ENCODE results near the gene FAM187B.

Gene FAM187B

GRCh38 chr19:35267818-35268535 is 39.4 kb upstream of the FAM187B start:
- Histone ChIP-seq H3K27ac (ENCODE audit: low read length) (peak overlapping the region; percentile 91), H3K4me3 (ENCODE audit: low read depth in 1 of 2, low read length in 2 of 2) (peak overlapping the region; percentile 72 to 76), H3K36me3 (ENCODE audit: control insufficient read depth in 1 of 2, insufficient read depth in 2 of 2, low read length in 2 of 2) (peaks cover 11 to 27% of the 10 kb centered on the region in 2 donors), H3K27me3 (ENCODE audit: low read depth, low read length) (no peaks in the 10 kb centered on the region), H3K4me1 (ENCODE audit: control insufficient read depth in 1 of 2, insufficient read depth in 2 of 2, low read length in 2 of 2) (peaks cover 2 to 25% of the 10 kb centered on the region in 2 donors), H3K9me3 (ENCODE audit: control insufficient read depth in 1 of 2, low read length in 2 of 2) (no peaks in the 10 kb centered on the region)

GRCh38 chr19:35267353-35267817 is 38.8 kb upstream of the FAM187B start:
- peak overlapping the region; percentile 91 for H3K27ac ChIP-seq (ENCODE audit: low read length)
- peaks cover 11 to 21% of the 10 kb centered on the region in 2 donors for H3K36me3 ChIP-seq (ENCODE audit: control insufficient read depth in 1 of 2, insufficient read depth in 2 of 2, low read length in 2 of 2)
- no peaks in the 10 kb centered on the region for H3K9me3 ChIP-seq (ENCODE audit: control insufficient read depth in 1 of 2, low read length in 2 of 2)
- no peaks in the 10 kb centered on the region for H3K27me3 ChIP-seq (ENCODE audit: low read depth, low read length)
- H3K4me3 ChIP-seq (ENCODE audit: low read depth in 1 of 2, low read length in 2 of 2) = peak overlapping the region; percentile 72 to 76
- peaks cover 2 to 25% of the 10 kb centered on the region in 2 donors for H3K4me1 ChIP-seq (ENCODE audit: control insufficient read depth in 1 of 2, insufficient read depth in 2 of 2, low read length in 2 of 2)

GRCh38 chr19:35266520-35267352 is 38.2 kb upstream of the FAM187B start:
- Histone ChIP-seq H3K4me3 (ENCODE audit: low read depth in 1 of 2, low read length in 2 of 2) (peak overlapping the region; percentile 72 to 76), H3K9me3 (ENCODE audit: control insufficient read depth in 1 of 2, low read length in 2 of 2) (no peaks in the 10 kb centered on the region), H3K36me3 (ENCODE audit: control insufficient read depth in 1 of 2, insufficient read depth in 2 of 2, low read length in 2 of 2) (peaks cover 11 to 15% of the 10 kb centered on the region in 2 donors), H3K27me3 (ENCODE audit: low read depth, low read length) (no peaks in the 10 kb centered on the region), H3K4me1 (ENCODE audit: control insufficient read depth in 1 of 2, insufficient read depth in 2 of 2, low read length in 2 of 2) (peaks cover 2 to 25% of the 10 kb centered on the region in 2 donors), H3K27ac (ENCODE audit: low read length) (peak overlapping the region; percentile 91)

GRCh38 chr19:35265900-35266519 is 37.5 kb upstream of the FAM187B start:
- Histone ChIP-seq H3K27me3 (ENCODE audit: low read depth, low read length) (no peaks in the 10 kb centered on the region), H3K9me3 (ENCODE audit: control insufficient read depth in 1 of 2, low read length in 2 of 2) (no peaks in the 10 kb centered on the region), H3K27ac (ENCODE audit: low read length) (no peak overlapping the region), H3K4me1 (ENCODE audit: control insufficient read depth in 1 of 2, insufficient read depth in 2 of 2, low read length in 2 of 2) (peaks cover 2 to 25% of the 10 kb centered on the region in 2 donors), H3K4me3 (ENCODE audit: low read depth in 1 of 2, low read length in 2 of 2) (no peak overlapping the region), H3K36me3 (ENCODE audit: control insufficient read depth in 1 of 2, insufficient read depth in 2 of 2, low read length in 2 of 2) (peaks cover 4 to 8% of the 10 kb centered on the region in 2 donors)

DNA sequence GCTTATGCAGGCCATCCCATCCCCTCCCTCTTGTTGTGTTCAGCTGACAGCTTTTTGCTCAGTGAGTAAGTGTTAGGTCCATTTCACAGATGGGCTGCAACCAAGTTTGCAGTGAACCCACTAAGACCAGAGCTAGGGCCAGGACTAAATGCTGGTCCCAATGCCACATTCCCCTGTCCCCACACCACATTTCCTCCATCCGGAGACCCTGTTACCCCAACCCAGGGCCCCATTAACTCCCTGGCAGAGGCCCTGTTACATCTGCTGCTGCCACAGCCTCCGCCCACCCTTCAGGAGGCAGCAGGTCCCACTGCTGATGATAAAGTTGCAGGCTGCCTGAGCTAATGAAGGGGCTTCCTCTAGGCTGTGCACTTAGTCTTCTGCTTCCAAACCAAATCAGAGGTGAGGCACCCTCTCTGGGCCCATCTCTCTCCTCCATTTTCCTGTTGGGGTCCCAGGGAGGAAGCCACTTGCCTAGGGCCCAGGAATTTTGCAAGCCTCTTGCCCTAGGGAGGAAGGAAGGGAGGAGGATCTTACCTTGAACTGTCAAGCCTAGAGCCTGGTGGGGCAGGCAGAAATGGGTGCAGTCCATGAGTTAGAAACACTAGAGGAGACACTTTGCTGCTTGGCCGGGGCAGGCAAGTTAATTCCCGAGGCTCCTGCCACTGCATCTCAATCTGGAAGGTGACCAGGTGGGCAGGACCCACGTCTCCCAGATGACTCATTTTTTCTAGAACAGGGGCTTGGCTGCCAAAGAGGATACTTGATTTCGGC is 36.8 kb upstream of the FAM187B start:
- H3K27me3 ChIP-seq (ENCODE audit: low read depth, low read length) = no peaks in the 10 kb centered on the region
- H3K9me3 ChIP-seq (ENCODE audit: control insufficient read depth in 1 of 2, low read length in 2 of 2) = no peaks in the 10 kb centered on the region
- peaks cover 2 to 22% of the 10 kb centered on the region in 2 donors for H3K4me1 ChIP-seq (ENCODE audit: control insufficient read depth in 1 of 2, insufficient read depth in 2 of 2, low read length in 2 of 2)
- H3K27ac ChIP-seq (ENCODE audit: low read length) = no peak overlapping the region
- no peak overlapping the region for H3K4me3 ChIP-seq (ENCODE audit: low read depth in 1 of 2, low read length in 2 of 2)
- H3K36me3 ChIP-seq (ENCODE audit: control insufficient read depth in 1 of 2, insufficient read depth in 2 of 2, low read length in 2 of 2) = peaks cover 0 to under 1% of the 10 kb centered on the region in 2 donors

DNA sequence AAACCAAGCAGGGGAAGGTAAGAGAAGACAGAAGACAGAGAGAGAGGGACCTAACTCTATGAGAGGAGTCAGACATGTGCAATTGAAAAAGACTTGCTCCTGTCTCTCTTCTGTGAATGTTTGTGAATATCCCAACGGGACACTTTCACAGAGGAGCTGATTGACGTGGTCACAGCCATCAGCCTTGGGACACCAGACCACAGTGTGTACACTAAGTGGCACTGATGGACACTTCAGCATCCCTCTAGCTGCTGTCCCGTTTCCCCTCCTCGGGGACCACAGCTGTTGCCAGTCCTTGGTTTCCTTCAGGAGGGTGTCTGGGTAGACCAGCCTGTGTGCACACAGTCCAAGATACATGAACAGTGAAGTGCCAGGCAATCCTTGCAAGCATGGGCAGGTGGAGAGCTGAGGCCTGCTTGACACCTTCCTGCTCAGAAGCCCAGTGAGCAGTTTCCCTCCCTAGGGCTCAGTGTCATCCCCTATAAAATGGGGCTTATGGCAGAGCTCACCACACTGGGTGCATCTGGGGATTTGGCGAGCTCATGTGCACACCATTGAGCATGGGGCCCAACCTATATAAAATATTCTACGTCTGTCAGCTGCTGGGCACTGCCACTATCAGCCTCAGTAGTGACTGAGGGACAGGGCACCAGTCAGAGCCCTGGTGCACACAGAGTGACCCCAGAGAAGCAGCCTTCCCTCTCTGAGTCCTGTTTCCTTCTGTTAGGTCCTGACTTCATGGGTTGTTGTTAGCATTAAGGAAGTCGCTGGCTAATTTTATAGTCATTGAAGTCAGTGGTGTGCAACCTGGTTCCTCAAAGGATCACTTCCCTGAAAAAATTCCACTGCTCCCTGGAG is 36.0 kb upstream of the FAM187B start:
- H3K27ac ChIP-seq (ENCODE audit: low read length) = no peak overlapping the region
- H3K4me1 ChIP-seq (ENCODE audit: control insufficient read depth in 1 of 2, insufficient read depth in 2 of 2, low read length in 2 of 2) = peaks cover 2 to 14% of the 10 kb centered on the region in 2 donors
- H3K9me3 ChIP-seq (ENCODE audit: control insufficient read depth in 1 of 2, low read length in 2 of 2) = no peaks in the 10 kb centered on the region
- no peak overlapping the region for H3K4me3 ChIP-seq (ENCODE audit: low read depth in 1 of 2, low read length in 2 of 2)
- H3K27me3 ChIP-seq (ENCODE audit: low read depth, low read length) = no peaks in the 10 kb centered on the region
- no peaks in the 10 kb centered on the region for H3K36me3 ChIP-seq (ENCODE audit: control insufficient read depth in 1 of 2, insufficient read depth in 2 of 2, low read length in 2 of 2)

DNA sequence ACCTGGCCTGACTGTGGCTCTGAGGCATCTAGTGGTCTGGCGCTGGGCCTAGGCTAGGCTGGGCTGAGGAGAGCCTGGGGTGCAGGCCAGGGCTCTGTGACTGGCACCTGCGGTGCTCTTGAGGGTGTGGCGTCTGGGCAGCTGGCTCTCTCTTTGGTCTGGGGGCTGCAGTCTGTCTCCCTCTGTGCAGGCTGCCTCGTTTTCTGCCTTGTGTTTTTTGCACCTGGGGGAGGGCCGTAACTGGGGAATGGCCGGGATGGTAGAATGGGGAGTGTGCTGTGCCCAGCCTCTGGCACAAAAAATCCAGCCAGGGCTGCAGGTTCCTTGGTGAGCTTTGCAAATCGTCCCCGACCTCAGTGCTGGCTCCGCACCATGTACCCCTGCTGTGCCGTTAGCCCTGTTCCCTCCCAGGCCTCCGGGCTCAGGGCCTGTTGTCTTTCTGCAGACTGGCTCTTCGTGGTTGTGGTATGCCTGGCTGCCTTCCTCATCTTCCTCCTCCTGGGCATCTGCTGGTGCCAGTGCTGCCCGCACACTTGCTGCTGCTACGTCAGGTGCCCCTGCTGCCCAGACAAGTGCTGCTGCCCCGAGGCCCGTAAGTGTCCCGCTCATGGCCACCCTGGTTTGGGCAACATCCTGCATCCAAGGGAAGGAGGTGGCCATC is 33.7 kb upstream of the FAM187B start:
- Histone ChIP-seq H3K4me3 (ENCODE audit: low read depth in 1 of 2, low read length in 2 of 2) (no peak overlapping the region), H3K27ac (ENCODE audit: low read length) (no peak overlapping the region), H3K4me1 (ENCODE audit: control insufficient read depth in 1 of 2, insufficient read depth in 2 of 2, low read length in 2 of 2) (peaks cover 2 to 14% of the 10 kb centered on the region in 2 donors), H3K36me3 (ENCODE audit: control insufficient read depth in 1 of 2, insufficient read depth in 2 of 2, low read length in 2 of 2) (no peaks in the 10 kb centered on the region), H3K9me3 (ENCODE audit: control insufficient read depth in 1 of 2, low read length in 2 of 2) (no peaks in the 10 kb centered on the region), H3K27me3 (ENCODE audit: low read depth, low read length) (no peaks in the 10 kb centered on the region)

GRCh38 chr19:35261356-35262100 is 33.0 kb upstream of the FAM187B start:
- H3K27ac ChIP-seq (ENCODE audit: low read length) = no peak overlapping the region
- peaks cover 0 to 9% of the 10 kb centered on the region in 2 donors for H3K4me1 ChIP-seq (ENCODE audit: control insufficient read depth in 1 of 2, insufficient read depth in 2 of 2, low read length in 2 of 2)
- no peaks in the 10 kb centered on the region for H3K9me3 ChIP-seq (ENCODE audit: control insufficient read depth in 1 of 2, low read length in 2 of 2)
- no peaks in the 10 kb centered on the region for H3K27me3 ChIP-seq (ENCODE audit: low read depth, low read length)
- H3K36me3 ChIP-seq (ENCODE audit: control insufficient read depth in 1 of 2, insufficient read depth in 2 of 2, low read length in 2 of 2) = no peaks in the 10 kb centered on the region
- no peak overlapping the region for H3K4me3 ChIP-seq (ENCODE audit: low read depth in 1 of 2, low read length in 2 of 2)

DNA sequence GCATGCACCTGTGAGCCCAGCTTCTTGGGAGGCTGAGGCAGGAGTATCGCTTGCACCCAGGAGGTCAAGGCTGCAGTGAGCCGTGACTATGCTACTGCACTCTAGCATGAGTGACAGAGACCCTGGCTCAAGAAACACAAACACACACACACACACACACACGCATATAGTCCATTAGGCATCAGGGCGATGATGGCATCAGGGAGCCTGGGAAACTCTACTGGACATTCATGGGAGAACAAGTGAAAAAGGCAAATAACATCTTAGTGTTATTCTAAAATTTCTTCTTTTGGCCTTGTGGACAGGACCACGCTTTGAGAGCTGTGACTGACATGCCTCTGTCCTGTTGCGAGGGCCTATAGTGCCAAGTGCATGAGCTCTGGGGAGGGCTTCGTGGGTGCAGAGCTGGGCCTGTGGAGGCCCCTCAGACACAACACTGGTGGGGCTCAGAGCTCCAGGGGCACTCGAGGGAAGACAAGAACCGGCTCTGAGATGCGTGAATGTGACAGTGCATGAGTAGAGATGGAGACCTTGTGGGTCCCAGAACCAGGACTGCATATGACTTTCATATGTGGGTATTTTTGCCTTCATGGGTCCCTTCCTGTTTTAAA is 32.3 kb upstream of the FAM187B start:
- H3K4me1 ChIP-seq (ENCODE audit: control insufficient read depth in 1 of 2, insufficient read depth in 2 of 2, low read length in 2 of 2) = peaks cover 0 to 3% of the 10 kb centered on the region in 2 donors
- H3K9me3 ChIP-seq (ENCODE audit: control insufficient read depth in 1 of 2, low read length in 2 of 2) = no peaks in the 10 kb centered on the region
- no peaks in the 10 kb centered on the region for H3K36me3 ChIP-seq (ENCODE audit: control insufficient read depth in 1 of 2, insufficient read depth in 2 of 2, low read length in 2 of 2)
- H3K27me3 ChIP-seq (ENCODE audit: low read depth, low read length) = no peaks in the 10 kb centered on the region
- no peak overlapping the region for H3K27ac ChIP-seq (ENCODE audit: low read length)
- H3K4me3 ChIP-seq (ENCODE audit: low read depth in 1 of 2, low read length in 2 of 2) = no peak overlapping the region

Measured in muscle layer of duodenum (tissue), 2 donors.